HG03097 (cell line): ENCODE data around the gene MYO9B.
"Not testable (repeated sequence)": the region's sequence is repeated elsewhere in the genome, so short reads cannot be mapped to it uniquely, and the experiment has no call there.

ENCODE experiments used
- ATAC-seq: cut with Tn5 transposase; IDR thresholded peaks from one replicate; pipeline ENCODE4 v1.9.1; 2021; ENCODE audit not compliant: unreplicated experiment, low FRiP score

The MYO9B gene

DNA sequence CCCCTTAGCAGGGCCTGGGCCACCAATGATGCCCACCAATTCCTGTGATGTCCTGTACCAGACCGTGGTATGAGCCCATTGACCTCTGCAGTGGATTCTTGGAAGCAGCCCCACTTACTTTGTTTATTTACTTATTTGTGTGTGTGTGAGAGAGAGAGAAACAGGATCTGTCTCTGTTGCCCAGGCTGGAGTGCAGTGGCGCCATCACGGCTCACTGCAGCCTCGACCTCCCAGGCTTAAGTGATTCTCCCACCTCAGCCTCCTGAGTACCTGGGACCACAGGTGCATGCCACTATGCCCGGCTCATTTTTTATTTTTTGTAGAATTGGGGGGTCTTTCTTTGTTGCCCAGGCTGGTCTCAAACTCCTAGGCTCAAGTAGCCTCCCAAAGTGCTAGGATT is 13.0 kb downstream of the MYO9B start:
- ATAC-seq, result no peak

DNA sequence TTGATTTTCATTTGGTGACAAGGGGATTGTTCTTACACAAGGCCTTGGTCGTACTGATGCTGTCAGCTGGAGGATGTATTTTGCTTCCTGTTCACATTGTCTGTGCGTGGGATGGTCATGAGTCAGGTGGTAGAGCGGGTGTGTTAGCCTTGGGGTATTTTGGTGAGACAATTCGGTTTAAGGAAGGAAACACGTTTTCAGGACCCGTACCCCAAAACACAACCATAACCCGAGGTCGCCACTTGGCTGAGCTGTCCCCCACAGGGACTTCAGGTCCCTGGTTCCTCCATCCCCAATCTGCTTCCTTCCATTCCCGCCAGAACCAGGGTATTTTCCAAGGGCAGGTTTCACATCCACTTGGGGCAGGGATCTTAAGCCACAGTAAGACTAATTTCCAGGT is 15.0 kb downstream of the MYO9B start:
- ATAC-seq, result no peak

DNA sequence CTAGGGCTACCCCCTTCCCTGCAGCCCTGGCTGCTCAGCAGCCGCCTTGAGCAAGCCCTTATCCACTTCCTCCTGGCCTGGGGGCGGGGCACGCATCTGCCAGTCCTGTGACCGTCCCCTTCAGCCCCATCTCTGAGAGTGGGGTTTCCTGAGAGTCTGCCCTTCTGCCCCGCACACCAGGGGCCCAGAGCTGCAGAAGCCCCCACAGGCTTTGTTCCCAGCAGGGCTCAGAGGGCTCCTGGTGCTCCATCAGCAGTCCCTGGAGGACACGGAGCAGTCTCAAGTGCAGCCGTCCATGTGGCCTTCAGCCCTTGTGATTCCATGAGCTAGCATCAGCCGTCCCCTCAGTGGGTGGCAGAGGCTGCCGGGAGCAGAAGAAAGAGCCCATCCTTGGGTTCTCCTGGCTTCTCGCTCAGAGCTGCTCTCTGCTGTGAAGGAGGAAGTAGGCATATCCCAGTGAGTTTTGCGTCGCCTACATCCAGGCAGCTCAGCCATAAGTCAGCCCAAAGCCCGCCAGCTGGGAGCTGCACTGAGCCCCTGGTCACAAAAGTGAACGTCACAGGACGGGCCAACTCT is 16.3 kb downstream of the MYO9B start:
- no peak for ATAC-seq

DNA sequence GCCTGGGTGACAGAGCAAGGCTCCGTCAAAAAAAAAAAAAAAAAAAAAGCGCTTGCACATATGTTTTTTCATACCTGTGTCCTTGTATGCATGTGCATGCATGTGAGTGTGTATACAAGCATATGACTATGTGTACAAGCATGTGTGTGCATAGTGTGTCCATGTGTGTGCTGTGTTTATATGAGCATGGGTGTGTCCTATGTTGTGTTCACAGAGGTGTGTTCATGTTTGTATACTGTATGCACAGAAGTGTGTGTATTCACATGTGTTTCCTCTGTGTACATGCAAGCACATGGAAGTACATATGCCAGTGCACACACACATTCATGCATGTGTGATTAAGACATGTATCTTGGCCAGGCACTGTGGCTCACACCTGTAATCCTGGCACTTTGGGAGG is 17.1 kb downstream of the MYO9B start:
- ATAC-seq, result no peak

DNA sequence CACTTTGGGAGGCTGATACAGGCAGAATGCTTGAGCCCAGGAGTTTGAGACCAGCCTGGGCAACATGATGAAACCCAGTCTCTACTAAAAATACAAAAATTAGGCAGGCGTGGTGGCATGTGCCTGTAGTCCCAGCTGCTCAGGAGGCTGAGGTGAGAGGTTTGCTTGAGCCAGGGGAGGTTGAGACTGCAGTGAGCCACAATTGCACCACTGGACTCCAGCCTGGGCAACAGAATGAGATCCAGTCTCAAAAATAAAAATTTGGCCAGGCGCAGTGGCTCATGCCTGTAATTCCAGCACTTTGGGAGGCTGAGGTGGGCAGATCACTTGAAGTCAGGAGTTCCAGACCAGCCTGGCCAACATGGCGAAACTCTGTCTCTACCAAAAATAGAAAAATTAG is 19.1 kb downstream of the MYO9B start:
- ATAC-seq, result not testable (repeated sequence)

DNA sequence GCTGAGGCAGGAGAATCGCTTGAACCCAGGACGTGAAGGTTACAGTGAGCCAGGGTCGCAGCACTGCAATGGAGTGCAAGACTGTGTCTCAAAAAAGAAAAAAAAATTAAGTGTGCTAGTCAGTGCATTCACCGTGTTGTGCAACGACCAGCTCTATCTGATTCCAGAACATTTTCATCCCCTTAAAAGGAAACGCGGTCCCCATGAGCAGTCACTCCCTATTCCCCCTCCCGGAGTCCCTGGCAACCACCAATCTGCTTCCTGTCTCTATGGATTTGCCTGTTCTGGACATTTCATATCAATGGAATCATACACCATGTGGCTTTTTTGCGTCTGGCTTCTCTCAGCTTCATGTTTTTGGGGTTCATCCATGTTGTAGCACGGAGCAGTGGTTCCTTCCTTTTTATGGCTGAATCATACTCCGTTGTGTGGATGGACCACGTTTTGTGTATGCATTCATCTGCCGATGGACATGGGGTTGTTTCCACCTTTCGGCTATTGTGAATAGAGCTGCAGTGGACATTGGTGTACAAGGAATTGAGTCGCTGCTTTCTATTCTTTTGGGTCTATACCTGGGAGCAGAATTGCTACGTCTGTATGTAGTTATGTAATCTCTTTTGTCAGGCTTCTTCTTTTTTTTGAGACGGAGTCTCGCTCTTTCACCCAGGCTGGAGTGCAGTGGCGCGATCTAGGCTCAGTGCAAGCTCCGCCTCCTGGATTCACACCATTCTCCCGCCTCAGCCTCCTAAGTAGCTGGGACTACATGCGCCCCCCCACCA is 19.8 kb downstream of the MYO9B start:
- no peak for ATAC-seq

DNA sequence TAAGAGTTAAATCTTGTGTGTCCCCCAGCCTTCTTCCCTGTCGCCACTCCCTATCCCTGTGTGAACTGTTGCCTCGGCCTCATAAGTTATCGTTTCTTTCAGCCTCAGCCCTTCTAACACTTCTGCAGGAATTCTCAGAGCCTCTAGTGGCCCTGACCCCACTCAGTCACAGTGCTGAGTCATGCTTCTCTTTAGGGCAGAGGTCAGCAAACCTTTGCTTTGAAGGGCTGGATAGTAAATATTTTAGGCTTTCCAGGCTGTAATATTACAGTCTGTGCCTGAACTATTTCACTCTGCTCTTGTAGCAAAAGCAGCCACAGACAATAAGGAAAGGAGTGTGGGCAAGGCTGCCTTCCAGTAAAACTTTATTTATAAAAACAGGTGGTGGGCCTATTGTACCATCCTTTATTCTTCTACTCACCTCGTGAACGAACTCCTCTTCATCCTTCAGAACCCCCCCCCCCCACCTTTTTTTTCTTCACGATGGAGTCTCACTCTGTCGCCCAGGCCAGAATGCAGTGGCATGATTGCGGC is 22.1 kb downstream of the MYO9B start:
- ATAC-seq, result no peak

DNA sequence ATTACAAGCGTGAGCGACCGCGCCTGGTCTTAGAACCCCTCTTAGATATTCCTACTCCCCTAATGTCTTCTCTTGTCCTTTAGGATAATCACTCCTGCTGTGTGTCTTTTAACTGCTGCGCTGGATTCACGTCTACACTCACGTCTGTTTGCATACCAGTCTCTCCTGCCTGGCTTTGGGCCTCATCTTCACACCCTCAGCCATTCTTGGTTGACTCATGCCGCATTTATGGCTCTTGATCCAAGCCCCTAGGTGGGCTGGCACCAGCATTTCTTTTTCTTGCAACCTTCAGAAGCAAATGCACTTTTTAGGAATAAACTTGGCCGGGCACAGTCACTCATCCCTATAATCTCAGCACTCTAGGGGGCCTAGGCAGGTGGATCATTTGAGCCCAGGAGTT is 22.7 kb downstream of the MYO9B start:
- no peak for ATAC-seq

DNA sequence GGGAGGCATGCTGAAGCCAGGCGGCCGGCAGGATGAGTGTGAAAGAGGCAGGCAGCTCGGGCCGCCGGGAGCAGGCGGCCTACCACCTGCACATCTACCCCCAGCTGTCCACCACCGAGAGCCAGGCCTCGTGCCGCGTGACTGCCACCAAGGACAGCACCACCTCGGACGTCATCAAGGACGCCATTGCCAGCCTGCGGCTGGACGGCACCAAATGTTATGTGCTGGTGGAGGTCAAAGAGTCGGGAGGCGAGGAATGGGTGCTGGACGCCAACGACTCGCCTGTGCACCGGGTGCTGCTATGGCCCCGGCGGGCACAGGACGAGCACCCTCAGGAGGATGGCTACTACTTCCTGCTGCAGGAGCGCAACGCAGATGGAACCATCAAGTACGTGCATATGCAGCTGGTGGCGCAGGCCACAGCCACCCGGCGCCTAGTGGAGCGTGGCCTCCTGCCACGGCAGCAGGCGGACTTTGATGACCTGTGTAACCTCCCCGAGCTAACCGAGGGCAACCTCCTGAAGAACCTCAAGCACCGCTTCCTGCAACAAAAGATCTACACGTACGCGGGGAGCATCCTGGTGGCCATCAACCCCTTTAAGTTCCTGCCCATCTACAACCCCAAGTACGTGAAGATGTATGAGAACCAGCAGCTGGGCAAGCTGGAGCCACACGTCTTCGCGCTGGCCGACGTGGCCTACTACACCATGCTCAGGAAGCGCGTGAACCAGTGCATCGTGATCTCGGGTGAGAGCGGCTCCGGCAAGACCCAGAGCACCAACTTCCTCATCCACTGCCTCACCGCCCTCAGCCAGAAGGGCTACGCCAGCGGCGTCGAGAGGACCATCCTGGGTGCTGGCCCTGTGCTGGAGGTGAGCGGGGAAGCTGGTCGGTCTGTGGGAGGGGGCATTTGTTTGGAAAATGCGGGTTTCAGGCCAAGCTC is 26.4 kb downstream of the MYO9B start:
- ATAC-seq, result no peak

DNA sequence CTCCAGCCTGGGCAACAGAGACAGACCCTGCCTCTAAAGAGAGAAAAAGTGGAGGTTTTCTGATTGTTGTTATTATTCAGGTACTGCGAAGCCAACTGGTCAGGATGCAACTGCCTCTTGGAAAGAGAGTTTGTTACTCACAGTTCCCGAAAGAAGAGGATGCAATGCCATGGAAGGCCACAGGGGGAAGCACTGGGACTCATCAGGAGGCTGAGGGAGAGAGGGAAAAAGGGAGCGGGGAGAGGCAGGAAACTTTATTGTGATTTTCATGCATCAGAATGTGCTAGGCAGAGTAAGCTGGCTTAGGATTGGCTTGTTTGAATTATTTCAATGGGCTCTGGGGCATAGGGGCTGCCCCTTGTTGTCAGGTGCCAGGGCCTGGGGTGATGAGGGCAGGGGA is 27.6 kb downstream of the MYO9B start:
- no peak for ATAC-seq

DNA sequence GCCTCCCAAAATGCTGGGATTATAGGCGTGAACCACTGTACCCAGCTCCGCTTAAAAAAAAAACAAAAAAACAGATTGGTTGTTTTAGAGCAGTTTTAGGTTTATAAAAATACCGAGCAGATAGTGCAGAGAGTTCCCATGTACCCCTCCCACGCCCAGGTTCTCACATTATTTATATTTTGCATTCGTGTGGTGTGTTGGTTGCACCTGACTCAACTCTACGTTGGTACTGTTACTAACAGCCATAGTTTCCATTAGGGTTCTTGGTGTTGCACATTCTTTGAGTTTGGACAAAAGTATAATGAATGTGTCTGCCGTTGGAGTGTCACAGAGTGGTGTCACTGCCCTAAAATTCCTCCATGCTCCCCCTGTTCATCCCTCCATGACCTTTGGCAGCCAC is 29.1 kb downstream of the MYO9B start:
- ATAC-seq, result no peak

DNA sequence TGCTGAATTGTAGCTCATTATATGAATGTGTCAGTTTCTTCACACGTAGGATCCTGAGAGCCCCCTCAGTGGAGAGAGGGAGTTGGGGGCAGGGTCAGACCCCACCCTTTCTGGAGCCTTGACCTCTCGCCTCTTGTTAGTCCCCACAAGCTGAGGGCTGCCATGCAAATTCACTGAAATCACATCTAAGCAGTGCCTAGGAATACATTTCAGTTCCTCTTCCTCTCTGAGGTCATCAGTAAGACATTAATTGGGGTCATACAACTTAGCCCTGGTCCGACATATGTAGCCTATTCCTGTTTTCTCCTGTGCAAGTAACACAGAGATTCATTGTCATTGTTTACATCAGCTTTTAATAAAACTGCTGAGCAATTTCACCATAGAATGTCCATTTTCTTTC is 30.0 kb downstream of the MYO9B start:
- no peak for ATAC-seq

DNA sequence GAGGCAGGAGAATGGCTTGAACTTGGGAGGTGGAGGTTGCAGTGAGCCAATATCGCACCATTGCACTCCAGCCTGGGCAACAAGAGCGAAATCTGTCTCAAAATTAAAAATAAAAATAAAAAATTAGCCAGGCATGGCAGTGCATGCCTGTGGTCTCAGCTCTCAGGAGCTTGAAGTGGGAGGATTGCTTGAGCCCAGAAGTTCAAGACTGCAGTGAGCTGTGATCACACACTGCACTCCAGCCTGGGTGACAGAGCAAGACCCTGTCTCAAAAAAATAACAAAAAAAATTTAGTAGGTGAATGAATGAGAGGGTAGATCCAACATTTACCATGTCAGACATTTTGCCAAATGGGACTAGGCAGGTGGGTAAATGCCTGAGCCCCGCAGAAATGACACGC is 31.4 kb downstream of the MYO9B start:
- ATAC-seq, result not testable (repeated sequence)

DNA sequence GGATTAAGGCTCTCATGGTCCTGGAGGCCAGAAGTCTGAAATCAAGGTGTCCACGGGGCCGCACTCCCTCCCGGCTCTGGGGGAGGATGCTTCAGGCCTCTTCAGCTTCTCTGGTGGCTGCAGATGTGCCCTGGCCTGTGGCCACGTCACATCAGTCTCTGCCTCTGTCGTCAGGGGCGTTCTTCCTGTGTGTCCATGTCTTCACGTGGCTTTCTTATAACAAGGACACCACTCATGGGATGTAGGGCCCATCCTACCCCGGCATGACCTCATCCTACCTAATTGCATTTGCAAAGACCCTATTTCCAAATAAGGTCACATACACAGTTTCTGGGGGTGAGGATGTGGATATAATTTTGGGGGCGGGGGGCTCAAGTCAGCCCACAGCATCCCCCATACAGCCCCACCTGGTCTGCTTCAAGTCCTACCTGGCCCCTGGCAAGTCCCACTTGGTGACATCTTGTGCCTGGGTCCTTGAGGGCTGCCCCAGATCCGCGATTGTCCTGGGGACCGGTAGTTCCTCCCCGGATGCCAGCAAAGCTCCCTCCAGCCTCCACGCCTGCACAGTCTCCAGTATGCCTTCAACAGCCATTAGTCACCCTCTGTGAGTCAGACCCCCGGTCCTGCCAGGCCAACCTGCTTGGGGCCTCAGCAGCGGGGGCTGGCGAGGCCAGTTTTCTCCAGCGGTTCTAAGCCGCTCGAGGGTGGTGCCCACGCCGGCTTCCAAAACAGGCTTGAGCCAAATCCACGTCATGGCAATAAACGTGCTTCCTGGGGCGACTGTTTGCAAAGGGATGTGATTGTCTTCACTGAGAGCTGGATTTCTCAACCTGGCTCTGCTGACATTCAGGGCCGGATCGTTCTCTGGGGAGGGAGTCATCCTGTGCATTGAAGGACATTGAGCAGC is 32.2 kb downstream of the MYO9B start:
- no peak for ATAC-seq

DNA sequence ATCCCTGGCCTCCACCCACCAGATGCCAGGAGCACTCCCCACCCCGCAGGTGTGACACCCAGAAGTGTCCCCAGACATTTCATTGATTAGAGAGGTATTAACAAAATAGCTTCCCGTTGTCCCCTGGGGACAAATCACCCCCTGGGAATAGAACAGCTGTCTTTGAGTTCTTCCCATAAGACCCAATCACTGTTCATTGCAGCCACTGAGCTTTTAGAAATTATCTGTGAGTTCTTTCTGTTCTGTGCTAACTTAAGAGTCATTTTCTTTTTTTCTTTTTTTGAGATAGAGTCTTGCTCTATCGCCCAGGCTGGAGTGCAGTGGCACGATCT is 32.8 kb downstream of the MYO9B start:
- no peak for ATAC-seq

DNA sequence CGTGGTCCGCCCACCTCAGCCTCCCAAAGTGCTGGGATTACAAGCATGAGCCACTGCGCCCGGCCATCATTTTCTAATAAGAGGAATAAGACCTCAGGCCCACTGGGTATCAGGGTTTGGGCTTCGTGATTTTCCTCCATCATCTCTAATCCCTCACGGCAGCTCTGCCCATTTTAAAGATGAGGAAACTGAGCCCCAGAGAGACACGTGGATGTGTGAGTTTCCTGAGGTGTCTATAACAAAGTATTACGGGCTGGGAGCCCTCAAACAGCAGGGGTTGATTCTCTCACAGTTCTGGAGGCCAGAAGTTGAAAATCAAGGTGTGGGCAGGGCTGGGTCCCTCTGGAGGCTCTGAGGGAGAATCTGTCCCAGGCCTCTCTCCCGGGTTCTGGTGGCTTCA is 33.7 kb downstream of the MYO9B start:
- no peak for ATAC-seq

DNA sequence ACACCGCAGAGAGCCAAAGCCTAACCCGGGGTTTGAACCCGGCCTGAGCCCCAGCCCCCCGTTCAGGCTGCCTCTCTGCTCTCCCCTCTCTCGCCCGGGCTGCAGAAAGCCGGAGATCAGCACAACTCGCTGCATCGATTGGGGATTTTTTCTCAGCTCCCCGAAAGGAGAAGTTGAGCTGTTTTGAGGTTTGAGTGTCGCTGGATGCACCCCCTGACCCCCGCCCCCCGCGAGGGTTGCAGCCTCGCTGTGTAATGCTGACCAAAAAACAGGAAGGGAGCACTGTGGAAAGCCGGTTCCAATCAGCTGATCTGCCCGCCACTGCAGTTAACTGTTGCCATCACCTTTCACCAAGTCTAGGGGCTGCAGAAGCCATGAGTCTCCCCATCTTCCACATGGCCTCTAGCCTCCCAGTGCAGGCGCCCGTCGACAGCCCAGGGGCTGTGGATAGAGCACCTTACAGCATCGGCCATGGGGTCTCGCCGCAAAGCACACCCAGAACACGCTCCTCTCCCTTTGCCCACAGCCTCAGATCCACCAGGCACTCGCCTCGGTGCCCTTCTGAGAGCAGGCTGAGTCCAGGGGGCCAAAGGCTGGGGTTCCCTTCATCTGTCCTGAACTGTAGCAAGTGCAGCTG is 34.5 kb downstream of the MYO9B start:
- ATAC-seq, result no peak

DNA sequence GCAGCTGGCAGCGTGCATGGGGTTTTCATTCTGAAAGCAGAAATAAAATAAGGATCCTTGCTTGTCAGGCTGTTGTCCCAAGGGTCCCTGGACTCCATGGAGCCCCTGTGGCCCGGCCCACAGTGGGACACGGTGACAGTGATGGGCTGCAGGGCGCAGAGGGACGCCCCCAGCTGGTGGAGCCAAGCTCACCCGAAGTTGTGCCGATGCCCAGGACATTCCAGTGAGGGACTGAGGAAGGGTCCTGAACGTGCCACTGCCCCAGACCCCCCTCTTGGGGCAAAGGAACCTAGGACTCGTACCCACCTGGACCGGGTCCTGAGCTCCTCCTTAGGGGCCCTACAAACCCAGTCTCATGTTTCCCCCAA is 35.0 kb downstream of the MYO9B start:
- ATAC-seq, result no peak

DNA sequence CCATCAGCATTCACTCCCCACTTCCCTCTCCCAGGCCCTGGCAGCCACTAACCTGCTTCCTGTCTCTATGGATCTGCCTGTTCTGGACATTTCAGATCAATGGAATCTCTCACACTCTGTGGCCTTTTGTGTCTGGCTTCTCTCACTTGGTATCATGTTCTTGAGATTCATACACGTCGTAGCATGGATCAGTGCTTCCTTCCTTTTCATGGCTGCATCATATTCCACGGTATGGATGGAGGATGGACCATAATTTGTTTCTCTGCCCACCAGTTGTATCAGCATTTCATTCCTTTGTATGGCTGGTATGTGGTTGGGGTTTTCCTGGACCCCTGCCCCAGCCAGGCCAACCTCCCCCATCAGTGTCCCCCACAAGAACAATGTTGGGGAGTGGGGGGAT is 36.2 kb downstream of the MYO9B start:
- no peak for ATAC-seq

DNA sequence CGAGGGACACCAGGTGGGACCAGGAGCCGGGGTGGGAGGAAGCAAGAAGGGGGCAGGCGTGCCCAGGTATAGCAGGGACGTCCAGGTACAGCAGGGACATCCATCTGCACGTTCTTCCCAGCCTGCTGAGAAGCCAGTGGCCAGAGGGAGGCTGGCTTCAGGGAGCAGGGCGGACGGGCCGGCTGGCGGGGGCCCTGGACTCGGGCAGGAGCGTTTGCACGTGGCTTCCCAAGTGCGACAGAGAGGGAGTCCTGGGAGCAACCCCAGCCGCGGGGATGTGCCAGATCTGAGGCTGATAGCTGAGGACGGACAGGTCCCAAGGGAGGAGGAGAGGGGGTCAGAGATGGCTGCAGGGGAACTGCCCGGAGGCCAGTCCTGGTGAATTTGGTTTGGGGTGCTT is 36.7 kb downstream of the MYO9B start:
- no peak for ATAC-seq
